Colonic mucosa (tissue), 4 donors: ENCODE data around the gene CLEC18B. TPM values are rescaled to one million over a fixed set of nuclear protein-coding genes. Genes with fewer than 3 reads are reported as not detected.
"Not testable (repeated sequence)": the region's sequence is repeated elsewhere in the genome, so short reads cannot be mapped to it uniquely, and the experiment has no call there.

Experiments
- DNase-seq: peaks from one replicate; pipeline ENCODE4 v3.0.0-alpha.2; 2020
- H3K27ac ChIP-seq: fragments of 200-600 bp; one replicate; pipeline ENCODE4 v1.8.0; 2021
- H3K27me3 ChIP-seq: fragments of 200-600 bp; one replicate; pipeline ENCODE4 v1.8.0; 2021
- H3K36me3 ChIP-seq: fragments of 200-600 bp; one replicate; pipeline ENCODE4 v1.8.0; 2021
- H3K4me1 ChIP-seq: fragments of 200-600 bp; one replicate; pipeline ENCODE4 v1.8.0; 2021; ENCODE audit warnings: mild to moderate bottlenecking
- H3K4me3 ChIP-seq: fragments of 200-600 bp; one replicate; pipeline ENCODE4 v1.8.0; 2021
- H3K9ac ChIP-seq, 2 donors: one replicate each; pipeline ENCODE4 v1.7.0; 2013; ENCODE audit warnings: control low read depth in 2 of 2, low read depth in 2 of 2, low read length in 2 of 2
- H3K9me3 ChIP-seq: fragments of 200-600 bp; one replicate; pipeline ENCODE4 v1.8.0; 2021
- CTCF ChIP-seq: fragments of 200-600 bp; IDR thresholded peaks from one replicate; pipeline ENCODE4 v1.8.0; 2022; ENCODE audit warnings: antibody characterized with exemption, mild to moderate bottlenecking
- intact Hi-C: fragments of 100-400 bp; cut with DNase I; formaldehyde crosslinking; loops from one replicate; pipeline ENCODE4 v1.14.1; 2022
- total RNA-seq, 2 donors: library from RNA; stranded (reverse); fragmentation: NEBNext Ultra II Directional in 1 of 2; extraction: Animal tissue kit (Norgen Biotek cat#: 25700) in 1 of 2; gene quantifications; one replicate each; pipeline ENCODE4 v1.2.1, GENCODE V29; 2021
- donor health status: healthy.
- donor health status: DM: no; HTN: no; CAD: no.
- donor health status: DM: no; HTN: no; CAD: no.

CLEC18B gene
- total RNA-seq, 2 donors from 2014 or later = 1.6 to 1.9 TPM

- no peaks in the 10 kb centered on the region for H3K9me3 ChIP-seq
- no peak overlapping the region for H3K4me3 ChIP-seq
- peak overlapping the region; percentile 84 for H3K27ac ChIP-seq
- no peaks in the 10 kb centered on the region for H3K27me3 ChIP-seq
- peaks cover 12% of the 10 kb centered on the region for H3K36me3 ChIP-seq
- no peak for TF ChIP-seq CTCF
- H3K4me1 ChIP-seq = peaks cover 7% of the 10 kb centered on the region
- no peak for DNase-seq
- intact Hi-C loops = no loop called here
- peak overlapping the region in 1 of 2 donors; percentile 6 for H3K9ac ChIP-seq
Measured at GRCh38 chr16:74449470-74449869, 28.2 kb upstream of the CLEC18B start.

- intact Hi-C loops = no loop called here
- H3K9ac ChIP-seq = peak overlapping the region in 1 of 2 donors; percentile 6
- no peak overlapping the region for H3K4me3 ChIP-seq
- no peaks in the 10 kb centered on the region for H3K27me3 ChIP-seq
- peaks cover 12% of the 10 kb centered on the region for H3K36me3 ChIP-seq
- H3K9me3 ChIP-seq = no peaks in the 10 kb centered on the region
- H3K4me1 ChIP-seq = peaks cover 7% of the 10 kb centered on the region
- TF ChIP-seq CTCF = no peak
- peak; percentile 75 for DNase-seq
- H3K27ac ChIP-seq = peak overlapping the region; percentile 84
Measured at GRCh38 chr16:74448990-74449389, 27.7 kb upstream of the CLEC18B start.

GRCh38 chr16:74447578-74447977 lies 26.3 kb upstream of the CLEC18B start:
- Histone ChIP-seq H3K36me3 (peaks cover 7% of the 10 kb centered on the region), H3K4me1 (peaks cover 7% of the 10 kb centered on the region), H3K27ac (no peak overlapping the region), H3K9me3 (no peaks in the 10 kb centered on the region), H3K4me3 (no peak overlapping the region), H3K27me3 (no peaks in the 10 kb centered on the region), H3K9ac (no peak overlapping the region)
- intact Hi-C loops = no loop called here
- no peak for TF ChIP-seq CTCF
- no peak for DNase-seq

GRCh38 chr16:74446866-74447265 lies 25.6 kb upstream of the CLEC18B start:
- H3K27me3 ChIP-seq = no peaks in the 10 kb centered on the region
- no peak overlapping the region for H3K9ac ChIP-seq
- TF ChIP-seq CTCF = no peak
- no peaks in the 10 kb centered on the region for H3K9me3 ChIP-seq
- DNase-seq = no peak
- intact Hi-C loops = no loop called here
- no peak overlapping the region for H3K4me3 ChIP-seq
- H3K27ac ChIP-seq = no peak overlapping the region
- H3K4me1 ChIP-seq = peaks cover 7% of the 10 kb centered on the region
- peaks cover under 1% of the 10 kb centered on the region for H3K36me3 ChIP-seq

GRCh38 chr16:74443624-74444346 lies 22.5 kb upstream of the CLEC18B start:
- H3K9me3 ChIP-seq, H3K4me1 ChIP-seq, intact Hi-C loops, H3K27me3 ChIP-seq, H3K9ac ChIP-seq, H3K36me3 ChIP-seq, DNase-seq, H3K4me3 ChIP-seq, H3K27ac ChIP-seq: not testable (repeated sequence)

GRCh38 chr16:74439685-74440084 lies 18.4 kb upstream of the CLEC18B start:
- no peak for DNase-seq
- TF ChIP-seq CTCF = no peak
- Histone ChIP-seq H3K4me1 (no peaks in the 10 kb centered on the region), H3K4me3 (no peak overlapping the region), H3K9ac (no peak overlapping the region), H3K27ac (no peak overlapping the region), H3K36me3 (no peaks in the 10 kb centered on the region), H3K27me3 (no peaks in the 10 kb centered on the region), H3K9me3 (no peaks in the 10 kb centered on the region)
- intact Hi-C loops = no loop called here
